ENCODE results near the gene FAM25G.
"Not testable (repeated sequence)": the region's sequence is repeated elsewhere in the genome, so short reads cannot be mapped to it uniquely, and the experiment has no call there.

Gene FAM25G

GRCh38 chr10:47491600-47491999 lies at the start of gene FAM25G:
Gene FAM25G, minus strand, starts transcription at chr10:47491700. Its CDS starts 26 bp downstream, at chr10:47491674.
- not testable (repeated sequence) for DNase-seq

DNA sequence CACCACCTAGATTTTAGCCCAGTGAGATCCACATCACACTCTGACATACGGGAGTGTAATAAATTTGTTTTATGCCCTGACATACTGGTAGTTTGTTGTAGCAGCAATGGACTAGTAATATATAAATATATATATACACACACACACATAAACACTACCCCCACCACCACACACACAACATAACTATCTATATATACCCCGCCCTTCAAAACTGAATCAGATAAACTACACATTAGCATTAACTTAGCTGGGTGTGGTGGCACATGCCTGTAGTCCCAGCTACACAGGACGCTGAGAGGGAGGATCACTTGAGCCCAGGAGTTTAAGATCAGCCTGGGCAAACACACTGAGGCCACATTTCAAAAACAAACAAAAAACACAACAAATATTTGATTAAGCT lies 44.9 kb upstream of the FAM25G start:
- not testable (repeated sequence) for DNase-seq

- DNase-seq = not testable (repeated sequence)
These were observed 32.0 kb upstream of the FAM25G start, which contains the start of gene AGAP9 for GRCh38 chr10:47523475-47523874. Gene AGAP9, minus strand, starts transcription at chr10:47523638. Its CDS starts 112 bp downstream, at chr10:47523526.

- DNase-seq = not testable (repeated sequence)
These were observed 10.8 kb upstream of the FAM25G start for GRCh38 chr10:47502313-47502712.

DNA sequence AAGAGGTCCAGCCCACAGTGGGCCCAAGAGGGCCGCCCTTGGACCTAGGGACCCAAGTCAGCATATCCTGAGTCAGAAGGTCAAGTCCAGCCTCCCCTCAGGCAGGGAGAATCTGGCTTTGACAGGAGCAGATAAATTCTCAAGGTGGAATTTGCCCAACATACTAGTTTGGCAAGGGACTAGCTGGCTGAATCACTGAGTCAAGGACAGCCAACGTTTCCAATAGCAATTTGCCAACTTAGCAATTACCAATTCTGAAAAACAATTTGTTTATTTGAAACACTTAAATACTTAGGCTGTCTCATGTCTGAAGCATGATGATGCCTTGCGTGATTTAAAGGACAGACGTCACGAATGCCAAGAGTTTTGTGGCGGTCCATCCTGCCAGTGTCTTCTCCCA lies 2.7 kb upstream of the FAM25G start:
- DNase-seq = not testable (repeated sequence)

- DNase-seq = not testable (repeated sequence)
These were observed 1.9 kb downstream of the FAM25G start for GRCh38 chr10:47489630-47490029.

DNA sequence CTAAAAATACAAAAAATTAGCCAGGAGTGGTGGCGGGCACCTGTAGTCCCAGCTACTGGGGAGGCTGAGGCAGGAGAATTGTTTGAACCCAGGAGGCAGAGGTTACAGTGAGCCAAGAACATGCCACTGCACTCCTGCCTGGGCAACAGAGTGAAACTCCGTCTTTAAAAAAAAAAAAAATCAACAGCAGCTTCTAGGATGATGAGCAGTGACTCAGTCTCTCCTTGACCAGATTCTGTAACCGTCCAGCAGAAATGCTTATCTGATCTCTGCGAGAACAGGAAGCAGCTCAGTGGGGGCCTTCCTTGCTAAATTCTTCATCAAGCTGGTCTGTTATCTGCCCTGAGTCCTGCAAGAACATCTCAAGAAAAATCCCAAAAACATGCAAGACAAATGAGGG lies 5.6 kb downstream of the FAM25G start:
- DNase-seq = not testable (repeated sequence)

DNA sequence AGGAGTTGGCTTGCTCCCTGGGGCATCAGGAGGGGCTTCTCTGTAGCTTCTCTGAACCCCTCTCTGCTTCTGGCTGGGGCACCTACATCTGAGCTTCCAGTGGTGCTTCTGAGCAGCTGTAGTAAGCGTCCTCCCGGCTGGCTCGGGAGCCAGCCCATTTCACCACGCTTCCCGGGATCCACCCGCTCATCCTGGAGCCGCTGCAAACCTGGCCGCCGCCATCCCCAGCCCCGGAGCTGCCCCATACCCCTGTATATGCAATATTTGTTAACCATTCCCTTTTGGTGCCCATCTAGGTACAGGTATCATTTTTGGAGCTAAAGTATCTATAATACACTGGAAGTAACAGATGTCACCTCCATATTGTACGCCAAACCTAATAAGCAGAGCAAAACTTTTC lies 6.7 kb downstream of the FAM25G start:
- DNase-seq = not testable (repeated sequence)

DNA sequence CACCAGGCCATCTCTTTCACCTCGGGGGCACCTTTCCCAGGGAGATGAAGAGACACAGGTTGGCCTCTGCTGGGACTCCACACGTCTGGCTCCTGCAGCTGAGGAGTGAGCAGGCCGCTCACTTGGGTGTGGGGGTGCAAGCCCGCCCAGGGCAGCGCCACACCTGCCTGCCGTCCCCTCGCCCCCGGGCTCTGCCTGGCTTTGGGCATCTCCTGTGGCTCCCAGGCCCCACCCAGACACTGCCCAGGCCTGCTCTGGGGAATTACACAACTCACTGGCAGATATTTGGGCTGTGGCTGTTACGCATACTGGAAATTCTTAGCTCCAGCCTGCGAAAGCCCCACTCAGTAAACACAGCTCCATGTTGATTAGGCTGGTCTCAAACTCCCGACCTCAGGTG lies 7.6 kb downstream of the FAM25G start, which contains the start of gene ANXA8:
TSS of gene ANXA8 (minus strand) at position 193 of the 400 bp plus-strand sequence. CDS start at position 11, 182 bp downstream.
- not testable (repeated sequence) for DNase-seq

- DNase-seq = not testable (repeated sequence)
These were observed 9.1 kb downstream of the FAM25G start for GRCh38 chr10:47482367-47482766.

GRCh38 chr10:47481768-47482181 lies 9.7 kb downstream of the FAM25G start:
- not testable (repeated sequence) for DNase-seq

DNA sequence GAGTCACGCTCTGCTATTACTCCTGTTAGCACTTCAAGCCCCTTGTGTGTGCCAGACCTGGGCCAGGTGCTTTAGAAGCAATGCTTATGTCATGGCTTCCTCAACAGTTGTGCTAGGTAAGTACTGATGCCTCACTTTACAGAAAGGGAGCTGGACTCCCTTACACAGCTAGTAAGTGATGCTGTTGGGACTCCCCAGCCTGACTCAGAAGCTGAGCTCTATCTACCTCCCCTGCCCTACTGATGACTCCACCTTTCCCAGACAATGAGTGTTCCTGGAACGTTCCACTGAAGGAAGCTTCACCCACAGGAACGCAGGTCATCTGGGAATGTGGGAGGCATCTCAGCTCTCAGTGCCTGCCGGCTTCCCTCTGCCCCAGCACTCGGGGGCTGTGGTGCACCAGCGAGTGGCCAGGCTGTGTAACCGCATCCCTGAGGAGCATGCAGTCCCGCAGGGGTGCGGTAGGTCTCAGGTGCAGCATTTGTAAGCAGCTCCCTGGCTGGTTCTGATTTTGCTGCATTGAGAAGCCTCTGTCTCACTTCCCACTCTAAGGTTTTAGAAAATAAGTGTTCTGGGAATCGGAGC lies 10.2 kb downstream of the FAM25G start:
- not testable (repeated sequence) for DNase-seq

DNA sequence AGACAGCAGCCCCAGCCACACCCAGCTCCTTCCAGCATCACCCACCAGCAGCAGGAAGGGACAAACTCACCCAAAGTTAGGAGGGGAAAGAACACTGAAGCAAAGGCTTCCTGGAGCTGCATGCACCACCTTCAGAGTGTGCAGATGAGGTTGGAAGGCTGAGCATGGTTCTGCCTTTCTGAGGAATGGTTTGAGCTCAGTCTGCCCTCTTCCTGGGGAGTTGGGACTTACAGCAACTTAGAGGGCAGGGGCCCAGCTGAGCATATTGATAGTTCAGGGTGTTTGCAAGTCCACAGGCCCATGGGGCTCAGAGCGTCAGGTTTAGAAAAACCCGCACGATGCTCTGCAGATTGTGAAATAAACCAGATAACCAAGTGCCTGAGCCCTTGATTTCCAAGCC lies 11.4 kb downstream of the FAM25G start:
- not testable (repeated sequence) for DNase-seq

DNA sequence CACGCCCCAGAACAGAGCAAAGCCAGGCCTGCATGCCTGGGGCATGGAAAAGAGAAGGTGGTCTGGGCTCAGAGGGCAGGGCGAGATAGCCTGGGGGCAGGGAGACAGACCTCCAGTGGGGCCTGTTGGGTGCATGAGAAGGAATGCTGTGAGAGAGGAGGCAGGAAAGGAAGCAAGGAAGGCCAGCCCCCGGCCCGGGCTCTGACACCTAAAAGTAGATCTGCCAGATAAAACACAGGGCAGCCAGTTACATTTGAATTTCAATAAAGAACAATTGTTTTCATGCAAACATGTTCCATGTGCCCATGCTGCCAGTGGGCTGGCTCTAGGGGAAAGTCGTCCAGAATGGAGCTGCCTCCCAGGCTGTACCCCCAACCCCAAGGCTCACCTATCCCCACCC lies 13.4 kb downstream of the FAM25G start:
- DNase-seq = not testable (repeated sequence)

GRCh38 chr10:47477078-47477477 lies 14.4 kb downstream of the FAM25G start:
- DNase-seq = not testable (repeated sequence)

DNA sequence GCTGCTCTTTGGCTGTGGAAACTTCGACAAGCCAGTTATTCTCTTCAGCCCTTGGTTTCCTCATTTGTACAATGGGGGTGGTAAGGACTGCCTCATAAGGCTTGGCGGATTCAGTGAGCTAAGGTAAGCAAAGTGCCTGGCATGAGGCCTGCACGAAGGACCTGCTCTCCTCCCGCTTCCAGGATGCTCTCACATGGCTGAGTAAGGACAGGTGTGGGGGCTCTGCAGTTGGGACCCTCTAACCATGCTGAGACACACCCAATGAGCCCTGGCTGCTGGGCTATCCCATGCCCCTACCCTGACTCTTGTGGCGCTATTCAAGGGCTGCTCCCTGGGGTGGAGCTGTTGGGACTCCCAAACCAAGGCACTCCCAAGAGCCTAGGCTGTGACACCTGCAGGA lies 16.4 kb downstream of the FAM25G start:
- not testable (repeated sequence) for DNase-seq

DNA sequence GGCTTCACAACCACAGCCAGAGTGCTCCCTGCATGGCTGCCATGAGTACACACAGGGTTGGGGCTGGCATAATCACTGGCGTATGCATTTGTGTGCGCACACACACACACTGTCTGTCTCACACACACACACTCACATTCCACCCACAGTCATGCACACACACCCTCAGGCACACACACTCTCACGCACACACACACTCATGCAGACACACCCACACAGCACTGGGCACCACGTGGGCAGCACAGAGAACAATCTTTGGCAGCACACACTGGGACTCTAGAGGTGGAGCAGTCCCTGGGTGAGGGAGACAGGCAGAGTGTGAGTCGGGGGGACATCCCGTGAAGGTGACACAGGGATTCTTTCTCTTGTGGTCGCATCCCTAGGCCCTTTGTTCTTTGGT lies 18.0 kb downstream of the FAM25G start:
- DNase-seq = not testable (repeated sequence)

- DNase-seq = not testable (repeated sequence)
These were observed 18.9 kb downstream of the FAM25G start for GRCh38 chr10:47472647-47473046.

- not testable (repeated sequence) for DNase-seq
These were observed 19.4 kb downstream of the FAM25G start for GRCh38 chr10:47472072-47472471.

- DNase-seq = not testable (repeated sequence)
These were observed 22.6 kb downstream of the FAM25G start for GRCh38 chr10:47468731-47469528.

- not testable (repeated sequence) for DNase-seq
These were observed 23.5 kb downstream of the FAM25G start for GRCh38 chr10:47467957-47468356.

DNA sequence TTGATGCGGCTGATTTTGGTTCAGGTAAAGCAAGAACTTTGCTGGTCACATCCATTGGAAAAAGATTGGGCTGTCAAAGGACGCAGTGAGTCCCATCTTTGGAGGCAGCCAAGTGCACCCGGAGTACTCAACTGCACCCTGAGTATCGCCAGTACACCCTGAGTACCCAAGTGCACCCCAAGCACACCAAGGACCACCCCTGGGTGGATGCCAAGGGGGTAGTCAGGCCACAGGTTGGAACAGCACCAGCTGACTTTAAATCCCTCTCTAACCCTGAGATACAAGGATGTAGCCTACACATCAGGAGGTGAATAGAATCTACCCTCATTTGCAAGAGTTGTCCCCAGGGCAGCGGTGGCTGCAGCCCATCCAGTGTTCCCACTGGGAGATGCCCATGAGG lies 24.0 kb downstream of the FAM25G start:
- DNase-seq = not testable (repeated sequence)

GRCh38 chr10:47465216-47465917 lies 26.1 kb downstream of the FAM25G start:
- DNase-seq = not testable (repeated sequence)
